Left kidney (tissue), 2 donors: ENCODE measurements around the gene WNT8B. TPM values are rescaled to one million over a fixed set of nuclear protein-coding genes. Genes with fewer than 3 reads are reported as not detected.

Experiments used
- DNase-seq: peaks from one replicate; pipeline ENCODE4 v3.0.0-alpha.2; 2013
- polyA plus RNA-seq: library from polyadenylated mRNA; unstranded; fragments of 120-200 nt; gene quantifications from one replicate; pipeline ENCODE4 v1.2.1, GENCODE V29; 2013; ENCODE audit not compliant: insufficient read length

The WNT8B gene
- polyA plus RNA-seq, 1 donor, result 0.85 TPM

- no peak for DNase-seq
These were observed 56.7 kb downstream of the WNT8B start, which contains the start of gene SEC31B for GRCh38 chr10:100519311-100520051. SEC31B (minus strand) TSS chr10:100519861; CDS start chr10:100516952, 2,909 bp downstream.

- no peak for DNase-seq
These were observed 58.0 kb downstream of the WNT8B start for GRCh38 chr10:100520811-100521210.

- no peak for DNase-seq
These were observed 59.4 kb downstream of the WNT8B start for GRCh38 chr10:100522107-100522801.

GRCh38 chr10:100522945-100523344 lies 60.1 kb downstream of the WNT8B start:
- no peak for DNase-seq

- DNase-seq, result no peak
These were observed 61.4 kb downstream of the WNT8B start for GRCh38 chr10:100524206-100524605.

GRCh38 chr10:100524638-100525037 lies 61.8 kb downstream of the WNT8B start:
- DNase-seq, result no peak

GRCh38 chr10:100528123-100528886 lies 65.5 kb downstream of the WNT8B start:
- no peak for DNase-seq

GRCh38 chr10:100528921-100529474 lies 66.2 kb downstream of the WNT8B start:
- DNase-seq, result no peak

- peak; percentile 93 for DNase-seq
These were observed 66.9 kb downstream of the WNT8B start, which contains the start of gene NDUFB8 for GRCh38 chr10:100529475-100530298. NDUFB8 (minus strand) TSS chr10:100529871; CDS start chr10:100529851, 20 bp downstream.

- no peak for DNase-seq
These were observed 69.0 kb downstream of the WNT8B start for GRCh38 chr10:100531761-100532160.

Other genes starting within 250 kb of the WNT8B start
- 36.7 TPM for gene CHUK, start 233.4 kb upstream of the WNT8B start, polyA plus RNA-seq
- 38.8 TPM for gene CWF19L1, start 195.4 kb upstream of the WNT8B start, polyA plus RNA-seq
- gene BLOC1S2, start 176.3 kb upstream of the WNT8B start, polyA plus RNA-seq, result 43.7 TPM
- gene PKD2L1, start 132.8 kb upstream of the WNT8B start, polyA plus RNA-seq, result 0.38 TPM
- 36.3 TPM for gene SCD, start 115.8 kb upstream of the WNT8B start, polyA plus RNA-seq
- 29.6 TPM for gene SEC31B, start 56.9 kb downstream of the WNT8B start, polyA plus RNA-seq
- gene NDUFB8, start 66.9 kb downstream of the WNT8B start, polyA plus RNA-seq, result 169 TPM
- 47.1 TPM for gene HIF1AN, start 72.9 kb downstream of the WNT8B start, polyA plus RNA-seq